DND-41 (cell line): ENCODE measurements around the gene MTARC2.

Experiments
- ATAC-seq: fragments of 200-7000 bp; cut with Tn5 transposase; 3 replicates; pipeline ENCODE4 v1.9.1; 2021; ENCODE audit warnings: low read depth; ENCODE audit not compliant: insufficient read depth
- DNase-seq: peaks from one replicate; pipeline ENCODE4 v3.0.0-alpha.2; 2020
- H2AFZ ChIP-seq: 2 replicates; pipeline ENCODE4 v1.6.0; 2012; ENCODE audit warnings: low read depth, low read length
- H3K27ac ChIP-seq: 2 replicates; pipeline ENCODE4 v1.5.1; 2012; ENCODE audit warnings: low read length, inconsistent platforms
- H3K27me3 ChIP-seq: fragments of 200-600 bp; sonication (generic); 2 replicates; pipeline ENCODE4 v1.6.0; 2012; ENCODE audit warnings: low read length, mild to moderate bottlenecking, inconsistent platforms; ENCODE audit not compliant: insufficient read depth, poor library complexity
- H3K36me3 ChIP-seq: 2 replicates; pipeline ENCODE4 v1.5.1; 2012; ENCODE audit warnings: low read length, inconsistent platforms; ENCODE audit not compliant: insufficient read depth
- H3K4me1 ChIP-seq: 2 replicates; pipeline ENCODE4 v1.5.1; 2012; ENCODE audit warnings: mild to moderate bottlenecking, low read length; ENCODE audit not compliant: insufficient read depth
- H3K4me2 ChIP-seq: 2 replicates; pipeline ENCODE4 v1.6.0; 2012; ENCODE audit warnings: mild to moderate bottlenecking, moderate library complexity, low read length, inconsistent platforms; ENCODE audit not compliant: insufficient read depth
- H3K4me3 ChIP-seq, 2 experiments: fragments of 200-600 bp in 1 of 2; shearing (Covaris generic) in 1 of 2; 2 replicates each; pipeline ENCODE4 v1.5.1; 2012 to 2016; ENCODE audit warnings: inconsistent platforms in 2 of 2, low read length in 2 of 2, mild to moderate bottlenecking in 2 of 2, low read depth in 1 of 2, moderate library complexity in 1 of 2
- H3K79me2 ChIP-seq: 2 replicates; pipeline ENCODE4 v1.6.0; 2012; ENCODE audit warnings: low read length, inconsistent platforms; ENCODE audit not compliant: insufficient read depth
- H3K9ac ChIP-seq: 2 replicates; pipeline ENCODE4 v1.6.0; 2012; ENCODE audit warnings: low read depth, mild to moderate bottlenecking, inconsistent platforms, low read length, moderate library complexity
- H3K9me3 ChIP-seq: 2 replicates; pipeline ENCODE4 v1.5.1; 2012; ENCODE audit warnings: low read length, moderate library complexity, mild to moderate bottlenecking, inconsistent platforms; ENCODE audit not compliant: insufficient read depth, severe bottlenecking
- H4K20me1 ChIP-seq: 2 replicates; pipeline ENCODE4 v1.6.0; 2012; ENCODE audit warnings: low read length; ENCODE audit not compliant: insufficient read depth
- EZH2 ChIP-seq: IDR thresholded peaks from 3 replicates; pipeline ENCODE4 v1.6.1; 2012; ENCODE audit warnings: borderline replicate concordance, low read depth, mild to moderate bottlenecking, moderate library complexity, low read length, inconsistent platforms; ENCODE audit not compliant: severe bottlenecking
- TF ChIP-seq, protein P1 (sequence below): IDR thresholded peaks from 2 replicates; pipeline ENCODE4 v1.5.1; 2012; ENCODE audit warnings: borderline replicate concordance, low read length, moderate library complexity, mild to moderate bottlenecking; ENCODE audit not compliant: poor library complexity, severe bottlenecking; ENCODE audit errors: extremely low read depth

Gene MTARC2

DNA sequence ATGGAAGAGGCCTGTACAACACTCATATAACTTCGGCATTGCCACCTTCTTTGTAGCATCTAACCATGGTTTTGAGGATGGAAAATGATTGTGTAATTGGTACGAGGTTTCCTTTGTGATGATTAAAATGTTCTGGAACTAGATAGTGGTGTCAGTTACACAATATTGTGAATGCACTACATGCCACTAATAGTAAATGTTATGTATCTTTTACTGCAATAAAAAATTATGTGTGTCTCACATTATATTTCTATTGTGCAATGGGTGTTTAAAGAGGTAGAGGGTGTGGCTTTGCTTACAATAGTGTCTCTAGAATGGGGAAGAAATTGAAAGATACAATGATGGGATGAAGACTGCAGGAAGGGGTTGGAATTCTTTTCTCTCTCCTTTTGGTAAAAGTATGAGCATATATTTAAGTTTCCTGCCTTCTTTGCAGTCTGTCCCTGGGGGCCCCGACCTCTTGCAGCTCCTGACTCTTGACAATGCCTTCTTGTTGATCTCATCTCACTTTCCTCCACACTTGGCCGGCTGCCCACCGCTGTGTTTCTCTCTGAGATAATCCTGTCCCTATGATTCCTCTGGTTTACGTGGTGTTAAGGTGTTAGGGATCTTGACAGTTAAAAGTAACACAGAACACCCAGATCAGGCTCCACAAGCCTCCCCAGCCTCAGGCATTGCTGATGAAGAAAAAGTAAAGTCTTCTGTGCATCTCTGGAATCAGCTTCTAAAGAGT lies 77.9 kb downstream of the MTARC2 start:
- DNase-seq, result no peak
- H3K4me1 ChIP-seq, result no peaks in the 10 kb centered on the region

DNA sequence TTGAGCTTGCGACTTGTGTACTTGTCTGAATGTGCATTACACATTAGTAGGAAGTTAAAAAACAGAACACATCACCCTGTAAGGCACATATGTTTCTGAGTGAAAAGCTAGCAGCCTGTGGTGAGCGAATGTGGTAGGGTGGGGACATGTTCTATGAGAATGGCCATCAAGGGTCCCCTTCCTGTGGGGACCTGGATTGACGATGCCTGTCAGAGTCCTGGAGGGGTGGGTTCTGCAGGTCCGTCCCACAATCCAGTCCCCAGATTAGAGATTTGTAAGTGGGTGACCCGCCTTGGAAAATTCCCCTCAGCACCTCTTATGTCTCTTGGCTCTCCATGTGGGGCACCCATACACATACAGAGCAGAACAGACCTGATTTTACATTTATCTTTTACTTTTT lies 78.6 kb downstream of the MTARC2 start:
- no peak overlapping the region for H3K27ac ChIP-seq
- H3K36me3 ChIP-seq, result no peaks in the 10 kb centered on the region
- H4K20me1 ChIP-seq, result no peaks in the 10 kb centered on the region
- no peak overlapping the region for H2AFZ ChIP-seq
- no peaks in the 10 kb centered on the region for H3K4me1 ChIP-seq
- H3K4me2 ChIP-seq, result no peak overlapping the region
- no peak for ATAC-seq
- H3K4me3 ChIP-seq, result no peak overlapping the region
- DNase-seq, result no peak
- no peaks in the 10 kb centered on the region for H3K27me3 ChIP-seq
- H3K79me2 ChIP-seq, result no peaks in the 10 kb centered on the region
- H3K9ac ChIP-seq, result no peak overlapping the region
- H3K9me3 ChIP-seq, result no peaks in the 10 kb centered on the region
- TF ChIP-seq EZH2, result no peak
- TF ChIP-seq, protein P1, sequence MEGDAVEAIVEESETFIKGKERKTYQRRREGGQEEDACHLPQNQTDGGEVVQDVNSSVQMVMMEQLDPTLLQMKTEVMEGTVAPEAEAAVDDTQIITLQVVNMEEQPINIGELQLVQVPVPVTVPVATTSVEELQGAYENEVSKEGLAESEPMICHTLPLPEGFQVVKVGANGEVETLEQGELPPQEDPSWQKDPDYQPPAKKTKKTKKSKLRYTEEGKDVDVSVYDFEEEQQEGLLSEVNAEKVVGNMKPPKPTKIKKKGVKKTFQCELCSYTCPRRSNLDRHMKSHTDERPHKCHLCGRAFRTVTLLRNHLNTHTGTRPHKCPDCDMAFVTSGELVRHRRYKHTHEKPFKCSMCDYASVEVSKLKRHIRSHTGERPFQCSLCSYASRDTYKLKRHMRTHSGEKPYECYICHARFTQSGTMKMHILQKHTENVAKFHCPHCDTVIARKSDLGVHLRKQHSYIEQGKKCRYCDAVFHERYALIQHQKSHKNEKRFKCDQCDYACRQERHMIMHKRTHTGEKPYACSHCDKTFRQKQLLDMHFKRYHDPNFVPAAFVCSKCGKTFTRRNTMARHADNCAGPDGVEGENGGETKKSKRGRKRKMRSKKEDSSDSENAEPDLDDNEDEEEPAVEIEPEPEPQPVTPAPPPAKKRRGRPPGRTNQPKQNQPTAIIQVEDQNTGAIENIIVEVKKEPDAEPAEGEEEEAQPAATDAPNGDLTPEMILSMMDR, result no peak

More for the DNA sequence above, 77.9 kb downstream of the MTARC2 start:
- Histone ChIP-seq H3K27ac (no peak overlapping the region), H3K4me3 (no peak overlapping the region), H3K79me2 (no peaks in the 10 kb centered on the region), H3K27me3 (no peaks in the 10 kb centered on the region), H2AFZ (no peak overlapping the region), H4K20me1 (no peaks in the 10 kb centered on the region), H3K36me3 (no peaks in the 10 kb centered on the region), H3K9me3 (no peaks in the 10 kb centered on the region), H3K9ac (no peak overlapping the region), H3K4me2 (no peak overlapping the region)
- ATAC-seq, result no peak
- no peak for TF ChIP-seq EZH2
- TF ChIP-seq, protein P1, result no peak

GRCh38 chr1:220827445-220828178 lies 79.5 kb downstream of the MTARC2 start:
- DNase-seq, result no peak

More at GRCh38 chr1:220827445-220828178, 79.5 kb downstream of the MTARC2 start:
- H3K4me3 ChIP-seq, result no peak overlapping the region
- no peak overlapping the region for H3K27ac ChIP-seq
- no peaks in the 10 kb centered on the region for H3K4me1 ChIP-seq
- no peak overlapping the region for H3K9ac ChIP-seq
- ATAC-seq, result no peak
- H3K4me2 ChIP-seq, result no peak overlapping the region
- no peaks in the 10 kb centered on the region for H4K20me1 ChIP-seq
- no peaks in the 10 kb centered on the region for H3K27me3 ChIP-seq
- TF ChIP-seq EZH2, result no peak
- TF ChIP-seq, protein P1, result no peak
- H3K79me2 ChIP-seq, result no peaks in the 10 kb centered on the region
- H3K9me3 ChIP-seq, result no peaks in the 10 kb centered on the region
- H3K36me3 ChIP-seq, result no peaks in the 10 kb centered on the region
- H2AFZ ChIP-seq, result no peak overlapping the region
